Heart right ventricle (tissue), 16 donors: ENCODE data around the gene ORC2. TPM values are rescaled to one million over a fixed set of nuclear protein-coding genes. Genes with fewer than 3 reads are reported as not detected.

Source experiments
- ATAC-seq, 8 donors: fragments of 200-7000 bp; cut with Tn5 transposase; one replicate each; pipeline ENCODE4 v1.9.1; 2020; ENCODE audit warnings: mild to moderate bottlenecking in 8 of 8, moderate library complexity in 8 of 8, moderate number of reproducible peaks in 1 of 8
- DNase-seq, 2 donors: peaks; one replicate each; pipeline ENCODE4 v3.0.0-alpha.2; 2020
- H3K27ac ChIP-seq, 10 donors: fragments of 200-600 bp; sonication (generic) in 2 of 10; one replicate each; pipeline versions ENCODE4 v1.5.0 to v1.8.0; 2020 to 2022; ENCODE audit warnings: mild to moderate bottlenecking in 3 of 10
- H3K27me3 ChIP-seq, 7 donors: fragments of 200-600 bp; one replicate each; pipeline ENCODE4 v1.8.0; 2021 to 2022; ENCODE audit warnings: mild to moderate bottlenecking in 2 of 7
- H3K36me3 ChIP-seq, 9 donors: fragments of 200-600 bp; sonication (generic) in 1 of 9; one replicate each; pipeline versions ENCODE4 v1.5.0 to v1.8.0; 2020 to 2022; ENCODE audit warnings: mild to moderate bottlenecking in 2 of 9
- H3K4me1 ChIP-seq, 9 donors: fragments of 200-600 bp; sonication (generic) in 1 of 9; one replicate each; pipeline versions ENCODE4 v1.5.0 to v1.8.0; 2020 to 2022; ENCODE audit warnings: mild to moderate bottlenecking in 4 of 9
- H3K4me3 ChIP-seq, 10 donors: fragments of 200-600 bp; sonication (generic) in 2 of 10; one replicate each; pipeline versions ENCODE4 v1.5.0 to v1.8.0; 2020 to 2022; ENCODE audit warnings: mild to moderate bottlenecking in 7 of 10, moderate library complexity in 2 of 10
- H3K9me3 ChIP-seq, 11 donors: fragments of 200-600 bp in 10 of 11; sonication (generic) in 2 of 11; one replicate each; pipeline versions ENCODE4 v1.5.0 to v1.8.0; 2013 to 2022; ENCODE audit warnings: mild to moderate bottlenecking in 2 of 11, control low read depth in 1 of 11, moderate library complexity in 1 of 11
- CTCF ChIP-seq, 9 donors: fragments of 200-600 bp; sonication (generic) in 2 of 9; IDR thresholded peaks; one replicate each; pipeline versions ENCODE4 v1.5.0 to v1.8.0; 2021 to 2022; ENCODE audit warnings: antibody characterized with exemption in 9 of 9, mild to moderate bottlenecking in 5 of 9, moderate library complexity in 1 of 9
- WGBS, 2 donors: extraction: QIAGEN DNeasy Blood & Tissue Kit; methylation state at CpG; one replicate each; pipeline ENCODE4 v1.1.7; 2013; ENCODE audit warnings: inconsistent platforms in 1 of 2; 5-methylcytosine and 5-hydroxymethylcytosine counted together
- intact Hi-C, 10 donors: fragments of 100-400 bp; cut with DNase I; formaldehyde crosslinking; loops; one replicate each; pipeline versions ENCODE4 v1.11.1 to v1.14.2; 2022
- polyA plus RNA-seq, 2 donors: library from polyadenylated mRNA; stranded (reverse); fragments of 200-250 nt; gene quantifications; one replicate each; pipeline ENCODE4 v1.2.3, GENCODE V29; 2013
- total RNA-seq, 10 donors: library from RNA; stranded (reverse); fragmentation: NEBNext Ultra II Directional in 3 of 10; extraction: Animal tissue kit (Norgen Biotek cat#: 25700) in 3 of 10; gene quantifications; one replicate each; pipeline versions ENCODE4 v1.2.1 to v1.2.4, GENCODE V29; 2021 to 2023
- donor health status: Arrhythmogenic right ventricular cardiomyopathy.
- donor health status: ischemic (EF 13 %, LVEDD 7.1; RV severe dilation, severe dysfunction).
- donor health status: healthy with polysubstance abuse.
- donor health status: DM: no; HTN: yes; CAD: no.
- donor health status: DM: no; HTN: no; CAD: no.
- donor health status: ischemic (EF 25% LVEDD 6.9; RV normal size, moderate dysfunction).
- donor health status: ischemic (EF 25% LVEDD 5.7; RV mildly dilated, moderate dysfunction).
- donor health status: healthy.
- donor health status: DM: yes; HTN: yes; CAD: no.
- donor health status: Ischemic cardiomyopathy.
- donor health status: ischemic (EF 35%, LVEDD 5.7; RV mildly dilated, moderate dysfunction).
- donor health status: nonischemic (EF 11% LVEDD 7.7; RV severe dilation, severe dysfunction).
- donor health status: DM: yes; HTN: yes; CAD: no.
- donor health status: PGD.
- donor health status: ischemic (EF 29% LVEDD 5.4; RV normal size, mild dysfunction).
- donor health status: nonischemic (EF 23%, LVEDD 6.1; RV moderate dilation, normal function).

The ORC2 gene
- total and polyA plus RNA-seq, 12 donors: 5.5 to 38.8 (median 27.3) TPM

GRCh38 chr2:200869014-200869413 is 94.4 kb downstream of the ORC2 start:
- H3K4me1 ChIP-seq: peaks cover 0 to 24% (median 9%) of the 10 kb centered on the region in 9 donors
- peaks cover 0 to 44% (median 7%) of the 10 kb centered on the region in 9 donors for H3K36me3 ChIP-seq
- no peak overlapping the region for H3K27ac ChIP-seq
- 90 to 92% methylated on average over 2 of the region's 2 CpGs for WGBS, 2 donors
- no peaks in the 10 kb centered on the region for H3K27me3 ChIP-seq
- H3K4me3 ChIP-seq: no peak overlapping the region
- ATAC-seq: no peak
- intact Hi-C loops: no loop called here
- TF ChIP-seq CTCF (IDR thresholded peaks at IDR 0.05): no peak
- no peak for DNase-seq
- no peaks in the 10 kb centered on the region for H3K9me3 ChIP-seq

GRCh38 chr2:200864176-200865034 is 99.1 kb downstream of the ORC2 start, which contains the start of gene CLK1:
Gene CLK1, minus strand, starts transcription at chr2:200864658. Its CDS starts 2,796 bp downstream, at chr2:200861862.
- WGBS, 2 donors: 1% methylated on average over 89 of the region's 89 CpGs
- H3K27ac ChIP-seq: peak within 1 kb of the TSS; percentile 99 to 100 (median 100)
- ATAC-seq: peak; percentile 94 to 97 (median 96)
- intact Hi-C loops: loop anchor here in 7 of 10 donors (2.0 to 5.0 kb wide), 4 partner anchors 24 to 252 kb away; partner anchors contain the start of genes BZW1 (in 6 of the 7), NIF3L1 (in 2 of the 7), PPIL3 (in 2 of the 7) and CFLAR (in 1 of the 7)
- no peak for TF ChIP-seq CTCF (IDR thresholded peaks at IDR 0.05)
- no peaks in the 10 kb centered on the region for H3K27me3 ChIP-seq
- H3K4me3 ChIP-seq: peak within 1 kb of the TSS; percentile 73 to 98 (median 90)
- H3K36me3 ChIP-seq: peaks cover 0 to 25% (median 7%) of the 10 kb centered on the region in 9 donors
- no peaks in the 10 kb centered on the region for H3K9me3 ChIP-seq
- peak; percentile 98 to 99 for DNase-seq
- H3K4me1 ChIP-seq: peaks cover 3 to 50% (median 34%) of the 10 kb centered on the region in 9 donors

DNA sequence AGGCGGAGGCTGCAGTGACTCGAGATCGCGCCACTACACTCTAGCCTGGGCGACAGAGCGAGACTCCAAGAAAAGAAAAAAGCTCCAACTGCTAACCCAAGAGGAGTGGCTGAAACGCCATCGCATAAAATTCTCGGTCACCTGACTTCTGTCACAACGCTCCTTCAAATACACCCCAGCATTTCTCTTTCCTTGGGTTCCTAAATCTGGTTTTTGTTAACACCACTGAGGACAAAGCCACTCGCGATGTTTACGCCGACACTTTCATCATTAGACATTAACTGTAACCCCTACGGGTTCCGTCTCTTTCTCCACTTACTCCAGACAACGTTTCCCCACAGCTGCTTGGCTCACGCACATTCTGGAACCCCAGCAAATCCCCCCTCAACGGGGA is 99.7 kb downstream of the ORC2 start:
- TF ChIP-seq CTCF (IDR thresholded peaks at IDR 0.05): no peak

GRCh38 chr2:200862532-200863000 is 100.9 kb downstream of the ORC2 start:
- TF ChIP-seq CTCF (IDR thresholded peaks at IDR 0.05): no peak
- Histone ChIP-seq H3K27ac (peak overlapping the region in 9 of 10 donors; percentile 99 to 100 (median 100)), H3K27me3 (no peaks in the 10 kb centered on the region), H3K36me3 (peaks cover 0 to 44% (median 24%) of the 10 kb centered on the region in 9 donors), H3K4me1 (peaks cover 11 to 69% (median 52%) of the 10 kb centered on the region in 9 donors), H3K9me3 (no peaks in the 10 kb centered on the region), H3K4me3 (peak overlapping the region; percentile 73 to 98 (median 90))
- no peak for DNase-seq
- 1% methylated on average over 13 of the region's 13 CpGs for WGBS, 2 donors
- no peak for ATAC-seq
- intact Hi-C loops: loop anchor here in 4 of 10 donors (5.0 kb wide), 1 partner anchor 50 kb away; the partner anchor contains the start of gene BZW1 (in 4 of the 4)

More for the DNA sequence above, 99.7 kb downstream of the ORC2 start:
- intact Hi-C loops: loop anchor here in 7 of 10 donors (2.0 to 5.0 kb wide), 4 partner anchors 25 to 253 kb away; partner anchors contain the start of genes BZW1 (in 6 of the 7), NIF3L1 (in 2 of the 7), PPIL3 (in 2 of the 7) and CFLAR (in 1 of the 7)
- Histone ChIP-seq H3K27me3 (no peaks in the 10 kb centered on the region), H3K36me3 (peaks cover 0 to 31% (median 13%) of the 10 kb centered on the region in 9 donors), H3K4me3 (peak overlapping the region; percentile 73 to 98 (median 90)), H3K4me1 (peaks cover 5 to 57% (median 40%) of the 10 kb centered on the region in 9 donors), H3K9me3 (no peaks in the 10 kb centered on the region), H3K27ac (peak overlapping the region; percentile 99 to 100 (median 100))
- WGBS, 2 donors: 0 to 1% methylated on average over 19 of the region's 19 CpGs
- ATAC-seq (peak in 6 of 8 donors; percentile 1 to 20 (median 10)), DNase-seq (peak in 1 of 2 donors; percentile 16)
